ENCODE measurements around the gene CLP1.
"Not testable (repeated sequence)": the region's sequence is repeated elsewhere in the genome, so short reads cannot be mapped to it uniquely, and the experiment has no call there.

CLP1 gene

GRCh38 chr11:57651408-57651807 is 6.2 kb upstream of the CLP1 start:
- H3K4me2 ChIP-seq (ENCODE audit: low read length), result no peak overlapping the region
- no CpG with 5 or more reads among the region's 7 CpGs for WGBS (ENCODE audit: extremely low coverage, insufficient coverage, insufficient read length)
- no peaks in the 10 kb centered on the region for H3K36me3 ChIP-seq (ENCODE audit: control insufficient read depth in 1 of 2, insufficient read depth in 2 of 2, low read length in 2 of 2)
- H3K14ac ChIP-seq (ENCODE audit: low read length), result no peak overlapping the region
- no peak overlapping the region for H2BK5ac ChIP-seq (ENCODE audit: low read depth, low read length, poor library complexity)
- H3K79me1 ChIP-seq (ENCODE audit: low read length), result peaks cover 2% of the 10 kb centered on the region
- no peak overlapping the region for H2BK12ac ChIP-seq (ENCODE audit: low read length)
- H3K4ac ChIP-seq (ENCODE audit: low read depth, low read length), result no peak overlapping the region
- no peak overlapping the region for H2AK5ac ChIP-seq (ENCODE audit: low read length)
- H4K8ac ChIP-seq (ENCODE audit: low read depth, low read length), result no peak overlapping the region
- H3K9ac ChIP-seq (ENCODE audit: low read length), result no peak overlapping the region
- H3K9me3 ChIP-seq (ENCODE audit: insufficient read depth, low read depth, low read length), result no peaks in the 10 kb centered on the region
- DNase-seq, result no peak
- no peaks in the 10 kb centered on the region for H3K27me3 ChIP-seq (ENCODE audit: insufficient read depth, low read length)
- H3K18ac ChIP-seq (ENCODE audit: low read length), result no peak overlapping the region
- H4K12ac ChIP-seq (ENCODE audit: low read depth, low read length), result no peak overlapping the region
- H3K4me3 ChIP-seq (ENCODE audit: low read depth, low read length), result no peak overlapping the region
- H3K23ac ChIP-seq (ENCODE audit: low read length), result no peak overlapping the region
- no peak overlapping the region for H2AFZ ChIP-seq (ENCODE audit: insufficient read depth, low read length, poor library complexity)
- H3K79me2 ChIP-seq (ENCODE audit: control insufficient read depth, insufficient read depth, low read length, poor library complexity), result no peaks in the 10 kb centered on the region
- no peak overlapping the region for H2BK120ac ChIP-seq (ENCODE audit: insufficient read depth, low read length, poor library complexity)
- H3K4me1 ChIP-seq (ENCODE audit: control insufficient read depth in 1 of 2, insufficient read depth in 2 of 2, low read length in 2 of 2), result peaks cover 27 to 28% of the 10 kb centered on the region in 2 experiments
- no peak overlapping the region for H4K91ac ChIP-seq (ENCODE audit: low read depth, low read length)
- no peak overlapping the region for H3K27ac ChIP-seq (ENCODE audit: low read depth, low read length)

GRCh38 chr11:57652230-57652629 is 5.3 kb upstream of the CLP1 start:
- not testable (repeated sequence) for H4K8ac ChIP-seq (ENCODE audit: low read depth, low read length); H3K14ac ChIP-seq (ENCODE audit: low read length); H3K79me1 ChIP-seq (ENCODE audit: low read length); H3K18ac ChIP-seq (ENCODE audit: low read length); H3K4ac ChIP-seq (ENCODE audit: low read depth, low read length); H3K4me2 ChIP-seq (ENCODE audit: low read length); H4K91ac ChIP-seq (ENCODE audit: low read depth, low read length); H2AFZ ChIP-seq (ENCODE audit: insufficient read depth, low read length, poor library complexity); H2AK5ac ChIP-seq (ENCODE audit: low read length); H3K27me3 ChIP-seq (ENCODE audit: insufficient read depth, low read length); H2BK120ac ChIP-seq (ENCODE audit: insufficient read depth, low read length, poor library complexity); H4K12ac ChIP-seq (ENCODE audit: low read depth, low read length); H3K23ac ChIP-seq (ENCODE audit: low read length); H3K9me3 ChIP-seq (ENCODE audit: insufficient read depth, low read depth, low read length); H3K4me3 ChIP-seq (ENCODE audit: low read depth, low read length); H3K9ac ChIP-seq (ENCODE audit: low read length); H2BK5ac ChIP-seq (ENCODE audit: low read depth, low read length, poor library complexity); H2BK12ac ChIP-seq (ENCODE audit: low read length); H3K27ac ChIP-seq (ENCODE audit: low read depth, low read length); H3K79me2 ChIP-seq (ENCODE audit: control insufficient read depth, insufficient read depth, low read length, poor library complexity); H3K36me3 ChIP-seq (ENCODE audit: control insufficient read depth in 1 of 2, insufficient read depth in 2 of 2, low read length in 2 of 2); DNase-seq
- peaks cover 20 to 21% of the 10 kb centered on the region in 2 experiments for H3K4me1 ChIP-seq (ENCODE audit: control insufficient read depth in 1 of 2, insufficient read depth in 2 of 2, low read length in 2 of 2)
- no CpG with 5 or more reads among the region's 14 CpGs for WGBS (ENCODE audit: extremely low coverage, insufficient coverage, insufficient read length)

GRCh38 chr11:57652662-57653061 is 4.9 kb upstream of the CLP1 start:
- H3K79me2 ChIP-seq (ENCODE audit: control insufficient read depth, insufficient read depth, low read length, poor library complexity), result peaks cover 2% of the 10 kb centered on the region
- no peaks in the 10 kb centered on the region for H3K36me3 ChIP-seq (ENCODE audit: control insufficient read depth in 1 of 2, insufficient read depth in 2 of 2, low read length in 2 of 2)
- WGBS (ENCODE audit: extremely low coverage, insufficient coverage, insufficient read length), result no CpG with 5 or more reads among the region's 3 CpGs
- no peak overlapping the region for H3K23ac ChIP-seq (ENCODE audit: low read length)
- H3K4ac ChIP-seq (ENCODE audit: low read depth, low read length), result no peak overlapping the region
- H3K9me3 ChIP-seq (ENCODE audit: insufficient read depth, low read depth, low read length), result no peaks in the 10 kb centered on the region
- no peak overlapping the region for H2AK5ac ChIP-seq (ENCODE audit: low read length)
- H3K4me2 ChIP-seq (ENCODE audit: low read length), result no peak overlapping the region
- H3K27me3 ChIP-seq (ENCODE audit: insufficient read depth, low read length), result no peaks in the 10 kb centered on the region
- H2BK5ac ChIP-seq (ENCODE audit: low read depth, low read length, poor library complexity), result no peak overlapping the region
- H4K8ac ChIP-seq (ENCODE audit: low read depth, low read length), result no peak overlapping the region
- no peak overlapping the region for H2BK120ac ChIP-seq (ENCODE audit: insufficient read depth, low read length, poor library complexity)
- DNase-seq, result no peak
- H3K27ac ChIP-seq (ENCODE audit: low read depth, low read length), result no peak overlapping the region
- H4K91ac ChIP-seq (ENCODE audit: low read depth, low read length), result no peak overlapping the region
- H3K79me1 ChIP-seq (ENCODE audit: low read length), result peaks cover 4% of the 10 kb centered on the region
- no peak overlapping the region for H3K9ac ChIP-seq (ENCODE audit: low read length)
- no peak overlapping the region for H2AFZ ChIP-seq (ENCODE audit: insufficient read depth, low read length, poor library complexity)
- no peak overlapping the region for H4K12ac ChIP-seq (ENCODE audit: low read depth, low read length)
- no peak overlapping the region for H2BK12ac ChIP-seq (ENCODE audit: low read length)
- H3K14ac ChIP-seq (ENCODE audit: low read length), result no peak overlapping the region
- H3K4me3 ChIP-seq (ENCODE audit: low read depth, low read length), result no peak overlapping the region
- no peak overlapping the region for H3K18ac ChIP-seq (ENCODE audit: low read length)
- peaks cover 18 to 20% of the 10 kb centered on the region in 2 experiments for H3K4me1 ChIP-seq (ENCODE audit: control insufficient read depth in 1 of 2, insufficient read depth in 2 of 2, low read length in 2 of 2)

- no peak overlapping the region for H4K8ac ChIP-seq (ENCODE audit: low read depth, low read length)
- H4K91ac ChIP-seq (ENCODE audit: low read depth, low read length), result no peak overlapping the region
- no peak overlapping the region for H2BK5ac ChIP-seq (ENCODE audit: low read depth, low read length, poor library complexity)
- no peak overlapping the region for H4K12ac ChIP-seq (ENCODE audit: low read depth, low read length)
- H2AK5ac ChIP-seq (ENCODE audit: low read length), result no peak overlapping the region
- no peak overlapping the region for H2BK120ac ChIP-seq (ENCODE audit: insufficient read depth, low read length, poor library complexity)
- H3K79me2 ChIP-seq (ENCODE audit: control insufficient read depth, insufficient read depth, low read length, poor library complexity), result peaks cover 2% of the 10 kb centered on the region
- no peak overlapping the region for H3K18ac ChIP-seq (ENCODE audit: low read length)
- WGBS (ENCODE audit: extremely low coverage, insufficient coverage, insufficient read length), result no CpG with 5 or more reads among the region's 3 CpGs
- no peak overlapping the region for H2BK12ac ChIP-seq (ENCODE audit: low read length)
- no peak overlapping the region for H3K4me3 ChIP-seq (ENCODE audit: low read depth, low read length)
- H2AFZ ChIP-seq (ENCODE audit: insufficient read depth, low read length, poor library complexity), result no peak overlapping the region
- peaks cover 17 to 18% of the 10 kb centered on the region in 2 experiments for H3K4me1 ChIP-seq (ENCODE audit: control insufficient read depth in 1 of 2, insufficient read depth in 2 of 2, low read length in 2 of 2)
- no peak overlapping the region for H3K14ac ChIP-seq (ENCODE audit: low read length)
- no peak overlapping the region for H3K27ac ChIP-seq (ENCODE audit: low read depth, low read length)
- no peak overlapping the region for H3K4ac ChIP-seq (ENCODE audit: low read depth, low read length)
- H3K4me2 ChIP-seq (ENCODE audit: low read length), result no peak overlapping the region
- H3K27me3 ChIP-seq (ENCODE audit: insufficient read depth, low read length), result no peaks in the 10 kb centered on the region
- H3K23ac ChIP-seq (ENCODE audit: low read length), result no peak overlapping the region
- H3K36me3 ChIP-seq (ENCODE audit: control insufficient read depth in 1 of 2, insufficient read depth in 2 of 2, low read length in 2 of 2), result no peaks in the 10 kb centered on the region
- peaks cover 4% of the 10 kb centered on the region for H3K79me1 ChIP-seq (ENCODE audit: low read length)
- H3K9me3 ChIP-seq (ENCODE audit: insufficient read depth, low read depth, low read length), result no peaks in the 10 kb centered on the region
- no peak for DNase-seq
- H3K9ac ChIP-seq (ENCODE audit: low read length), result no peak overlapping the region
Measured at GRCh38 chr11:57653163-57653562, 4.4 kb upstream of the CLP1 start.
